ENCODE results near the gene GRIN2A.

The GRIN2A gene

GRCh38 chr16:9820476-9821246 is 361.6 kb downstream of the GRIN2A start:
- DNase-seq (ENCODE audit: extremely low read depth, insufficient read length), result no peak
- Histone ChIP-seq H3K36me3 (ENCODE audit: control insufficient read depth, insufficient read depth, low read length) (no peaks in the 10 kb centered on the region), H3K4me3 (replicated peaks; ENCODE audit: low read depth, low read length) (no peak overlapping the region), H3K27me3 (replicated peaks; ENCODE audit: control insufficient read depth, insufficient read depth, low read length) (no peaks in the 10 kb centered on the region)
- TF ChIP-seq CTCF (IDR thresholded peaks at IDR 0.05; ENCODE audit: insufficient read depth, low read length, poor library complexity, severe bottlenecking), result no peak

GRCh38 chr16:9818702-9819101 is 363.5 kb downstream of the GRIN2A start:
- Histone ChIP-seq H3K4me3 (replicated peaks; ENCODE audit: low read depth, low read length) (no peak overlapping the region), H3K36me3 (ENCODE audit: control insufficient read depth, insufficient read depth, low read length) (no peaks in the 10 kb centered on the region), H3K27me3 (replicated peaks; ENCODE audit: control insufficient read depth, insufficient read depth, low read length) (no peaks in the 10 kb centered on the region)
- no peak for TF ChIP-seq CTCF (IDR thresholded peaks at IDR 0.05; ENCODE audit: insufficient read depth, low read length, poor library complexity, severe bottlenecking)
- no peak for DNase-seq (ENCODE audit: extremely low read depth, insufficient read length)

GRCh38 chr16:9817586-9817985 is 364.6 kb downstream of the GRIN2A start:
- TF ChIP-seq CTCF (IDR thresholded peaks at IDR 0.05; ENCODE audit: insufficient read depth, low read length, poor library complexity, severe bottlenecking), result no peak
- no peak for DNase-seq (ENCODE audit: extremely low read depth, insufficient read length)
- no peak overlapping the region for H3K4me3 ChIP-seq (replicated peaks; ENCODE audit: low read depth, low read length)
- no peaks in the 10 kb centered on the region for H3K36me3 ChIP-seq (ENCODE audit: control insufficient read depth, insufficient read depth, low read length)
- no peaks in the 10 kb centered on the region for H3K27me3 ChIP-seq (replicated peaks; ENCODE audit: control insufficient read depth, insufficient read depth, low read length)

- Histone ChIP-seq H3K27me3 (replicated peaks; ENCODE audit: control insufficient read depth, insufficient read depth, low read length) (no peaks in the 10 kb centered on the region), H3K36me3 (ENCODE audit: control insufficient read depth, insufficient read depth, low read length) (no peaks in the 10 kb centered on the region), H3K4me3 (replicated peaks; ENCODE audit: low read depth, low read length) (no peak overlapping the region)
- DNase-seq (ENCODE audit: extremely low read depth, insufficient read length), result no peak
- TF ChIP-seq CTCF (IDR thresholded peaks at IDR 0.05; ENCODE audit: insufficient read depth, low read length, poor library complexity, severe bottlenecking), result no peak
Observed at GRCh38 chr16:9816644-9817043, 365.6 kb downstream of the GRIN2A start.

GRCh38 chr16:9813665-9814064 is 368.6 kb downstream of the GRIN2A start:
- no peaks in the 10 kb centered on the region for H3K36me3 ChIP-seq (ENCODE audit: control insufficient read depth, insufficient read depth, low read length)
- H3K4me3 ChIP-seq (replicated peaks; ENCODE audit: low read depth, low read length), result no peak overlapping the region
- no peaks in the 10 kb centered on the region for H3K27me3 ChIP-seq (replicated peaks; ENCODE audit: control insufficient read depth, insufficient read depth, low read length)
- DNase-seq (ENCODE audit: extremely low read depth, insufficient read length), result no peak
- TF ChIP-seq CTCF (IDR thresholded peaks at IDR 0.05; ENCODE audit: insufficient read depth, low read length, poor library complexity, severe bottlenecking), result no peak

GRCh38 chr16:9808210-9808609 is 374.0 kb downstream of the GRIN2A start:
- no peak overlapping the region for H3K4me3 ChIP-seq (replicated peaks; ENCODE audit: low read depth, low read length)
- no peak for TF ChIP-seq CTCF (IDR thresholded peaks at IDR 0.05; ENCODE audit: insufficient read depth, low read length, poor library complexity, severe bottlenecking)
- no peak for DNase-seq (ENCODE audit: extremely low read depth, insufficient read length)
- H3K36me3 ChIP-seq (ENCODE audit: control insufficient read depth, insufficient read depth, low read length), result no peaks in the 10 kb centered on the region
- H3K27me3 ChIP-seq (replicated peaks; ENCODE audit: control insufficient read depth, insufficient read depth, low read length), result no peaks in the 10 kb centered on the region
